NCI-H526 (cell line): ENCODE measurements around the gene KLF12.

Experiments
- DNase-seq, 2 experiments: peaks; one replicate each; lab custom pipeline; 2025; lab: John Stamatoyannopoulos, UW

Gene KLF12

GRCh38 chr13:74134221-74134776 lies at the start of gene KLF12:
Gene KLF12 (minus strand): TSS chr13:74134404.
- peak; percentile 91 to 99 for DNase-seq

GRCh38 chr13:74182491-74182890 lies 48.3 kb upstream of the KLF12 start:
- DNase-seq = no peak

DNA sequence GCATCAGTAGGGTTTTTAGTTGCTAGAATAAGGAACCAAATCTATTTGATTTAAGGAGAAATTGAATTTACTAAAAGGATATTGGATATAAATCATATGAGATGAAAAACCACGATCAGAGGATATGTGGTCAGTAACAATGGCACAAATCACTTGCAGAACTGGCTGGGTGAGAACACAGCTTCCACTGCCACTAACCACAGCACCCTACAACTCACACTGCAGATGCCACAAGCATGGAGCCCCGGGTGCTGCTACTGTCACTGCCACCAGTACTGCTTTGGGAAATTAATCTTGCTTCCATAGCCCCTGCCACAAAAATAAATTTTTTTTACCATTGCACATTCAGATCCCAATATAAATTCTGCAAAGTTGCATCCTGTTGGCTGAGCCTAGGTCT lies 40.6 kb upstream of the KLF12 start:
- no peak for DNase-seq

DNA sequence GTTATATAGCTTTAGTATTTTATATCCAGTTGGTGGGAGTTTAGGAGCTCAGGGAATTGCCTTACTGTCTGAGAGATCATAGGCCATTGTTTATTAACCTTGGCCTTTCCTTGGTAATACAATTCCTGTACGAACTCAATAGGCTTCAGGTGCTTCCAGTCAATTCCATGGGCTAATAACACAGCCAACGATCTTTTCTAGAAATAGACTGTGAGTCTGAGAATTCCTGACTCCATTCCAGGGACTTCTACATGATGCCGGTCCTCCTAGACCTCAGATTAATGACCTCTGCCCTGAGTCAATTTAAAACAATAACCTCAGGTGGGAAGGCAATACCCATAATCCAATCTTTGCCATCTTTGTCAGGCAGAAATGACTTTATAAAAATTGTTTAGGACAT lies 39.6 kb upstream of the KLF12 start:
- DNase-seq = no peak

- no peak for DNase-seq
These were observed 37.4 kb upstream of the KLF12 start for GRCh38 chr13:74171641-74172040.

DNA sequence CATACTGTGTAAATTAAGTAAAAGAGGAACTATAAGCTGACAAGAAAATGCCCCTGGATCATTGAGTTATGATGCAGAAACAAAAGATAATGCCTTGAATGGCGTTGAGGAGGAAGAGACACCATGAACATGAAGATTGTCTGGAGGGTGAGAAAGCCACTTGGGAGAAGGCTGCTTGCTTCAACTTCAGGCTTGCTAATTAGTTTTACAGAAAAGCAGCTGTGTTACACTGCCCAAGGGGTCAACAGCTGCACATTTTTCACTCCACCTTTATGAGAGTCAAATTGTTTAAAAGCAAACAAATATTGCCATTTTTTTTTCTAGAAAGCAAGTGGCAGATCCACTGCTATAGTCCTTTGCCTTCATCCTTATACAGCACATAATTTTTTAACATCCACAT lies 35.5 kb upstream of the KLF12 start:
- DNase-seq = no peak

DNA sequence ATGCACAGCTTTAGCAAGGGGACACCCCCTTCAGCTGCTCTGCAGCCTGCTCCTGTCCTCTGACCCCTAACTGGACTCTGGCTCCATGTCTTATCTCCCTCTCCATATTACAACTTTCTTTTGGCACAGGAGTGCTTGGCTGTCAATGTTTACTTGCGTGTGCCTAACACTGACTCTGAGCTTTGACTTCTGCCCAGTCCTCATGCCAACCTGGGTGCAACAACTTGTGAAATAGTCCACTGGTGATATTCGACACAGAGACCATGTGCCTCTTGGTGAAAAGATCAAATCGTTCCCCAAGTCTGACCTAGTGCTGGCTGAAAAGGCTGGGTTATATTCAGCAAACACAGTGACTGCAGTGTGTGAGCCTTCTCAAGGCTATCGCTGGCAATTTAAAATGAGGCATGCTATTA lies 34.1 kb upstream of the KLF12 start:
- DNase-seq = no peak

GRCh38 chr13:74166261-74167004 lies 32.2 kb upstream of the KLF12 start:
- DNase-seq = no peak

- DNase-seq = no peak
These were observed 28.6 kb upstream of the KLF12 start for GRCh38 chr13:74162782-74163181.

GRCh38 chr13:74162135-74162534 lies 27.9 kb upstream of the KLF12 start:
- no peak for DNase-seq

DNA sequence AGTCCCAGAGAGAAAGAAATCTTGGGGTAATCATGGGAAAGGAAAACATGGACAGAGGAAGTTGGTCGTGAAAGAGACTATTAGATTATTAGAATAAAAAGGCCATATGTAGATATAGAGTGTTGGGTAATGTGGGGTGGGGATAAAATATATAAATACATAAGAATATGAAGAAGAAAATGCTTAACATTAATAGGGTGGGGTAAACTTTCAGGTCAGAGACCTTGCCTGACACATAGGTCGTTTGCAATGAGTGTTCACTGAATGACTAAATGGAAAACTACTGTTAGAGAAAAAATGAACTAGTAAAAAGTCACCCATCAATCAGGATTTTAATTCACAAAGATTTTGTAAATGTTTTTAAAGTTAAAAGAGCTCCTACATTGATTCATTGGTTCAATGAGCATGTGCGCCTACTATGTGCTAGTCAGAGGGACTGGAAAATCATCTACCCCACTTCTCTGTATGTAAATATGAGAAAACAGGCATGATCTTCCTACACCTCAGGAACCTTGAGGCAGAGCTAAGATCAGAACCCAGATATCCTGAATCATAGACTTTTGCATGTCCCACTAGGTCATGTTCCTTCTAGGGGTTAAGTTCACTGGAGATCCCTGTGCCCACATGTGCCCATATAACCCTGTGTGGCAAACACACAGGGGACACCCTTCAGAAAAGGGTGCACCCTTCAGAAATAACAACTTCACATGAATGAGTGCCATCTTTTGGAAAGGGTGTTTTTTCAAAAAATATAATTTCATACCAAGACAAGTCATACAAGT lies 24.6 kb upstream of the KLF12 start:
- DNase-seq = no peak

- no peak for DNase-seq
These were observed 23.8 kb upstream of the KLF12 start for GRCh38 chr13:74158028-74158427.

DNA sequence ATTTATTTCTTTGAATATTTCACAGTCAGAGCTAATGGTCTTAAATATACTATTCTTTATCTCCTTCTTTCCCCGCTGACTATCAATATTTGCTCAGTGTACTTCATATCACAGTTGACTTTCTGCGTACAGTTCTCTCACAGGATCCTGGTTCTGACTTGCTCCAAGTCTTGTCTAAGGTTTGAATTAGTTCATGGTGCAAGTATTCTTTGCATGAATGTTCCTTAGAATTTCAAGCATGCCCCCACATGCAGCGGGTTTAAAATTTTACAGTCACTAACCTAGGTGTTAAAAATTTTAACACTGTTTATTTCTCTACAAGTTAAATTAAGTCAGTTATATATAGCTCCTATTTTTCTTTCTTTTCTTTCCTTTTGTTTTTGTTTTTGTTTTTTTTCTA lies 20.8 kb upstream of the KLF12 start:
- no peak for DNase-seq

DNA sequence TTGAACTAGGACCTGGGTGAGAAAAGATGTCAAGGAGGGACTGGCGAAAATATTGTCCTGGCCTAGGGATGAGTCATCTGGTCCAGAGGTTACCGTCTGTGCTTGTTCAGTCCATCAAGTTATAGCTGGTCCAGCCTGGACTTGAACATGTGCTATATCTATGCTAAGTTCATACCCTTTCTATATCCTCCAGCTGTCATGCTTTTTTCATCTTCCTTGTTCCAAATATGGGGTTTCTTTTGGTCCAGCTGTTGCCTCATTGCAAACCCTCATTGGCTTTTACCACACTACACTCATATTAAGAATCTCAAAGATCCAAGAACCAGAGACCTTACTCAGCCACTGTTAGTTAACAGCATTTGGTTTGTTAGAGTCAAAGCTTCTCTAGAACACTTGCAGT lies 19.1 kb upstream of the KLF12 start:
- no peak for DNase-seq

DNA sequence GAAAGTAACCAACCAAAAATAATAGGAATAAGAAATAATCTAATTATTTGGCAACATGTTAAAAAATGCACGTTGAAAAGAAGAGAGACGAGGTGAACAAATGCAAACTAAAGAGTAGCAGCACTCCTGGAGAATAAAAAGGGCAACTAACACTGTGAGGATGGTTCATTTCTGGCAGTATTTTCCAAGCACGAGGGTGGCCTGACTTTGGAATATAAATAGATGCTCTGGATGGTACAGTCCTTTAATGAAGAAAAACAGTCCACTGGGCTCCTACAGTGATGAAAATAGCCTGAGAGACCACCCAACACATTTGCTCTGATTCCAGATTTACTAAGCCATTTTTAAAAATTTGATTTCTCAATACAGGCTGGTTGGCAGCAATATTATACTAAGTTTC lies 17.7 kb upstream of the KLF12 start:
- no peak for DNase-seq

- no peak for DNase-seq
These were observed 14.1 kb upstream of the KLF12 start for GRCh38 chr13:74148352-74148751.

DNA sequence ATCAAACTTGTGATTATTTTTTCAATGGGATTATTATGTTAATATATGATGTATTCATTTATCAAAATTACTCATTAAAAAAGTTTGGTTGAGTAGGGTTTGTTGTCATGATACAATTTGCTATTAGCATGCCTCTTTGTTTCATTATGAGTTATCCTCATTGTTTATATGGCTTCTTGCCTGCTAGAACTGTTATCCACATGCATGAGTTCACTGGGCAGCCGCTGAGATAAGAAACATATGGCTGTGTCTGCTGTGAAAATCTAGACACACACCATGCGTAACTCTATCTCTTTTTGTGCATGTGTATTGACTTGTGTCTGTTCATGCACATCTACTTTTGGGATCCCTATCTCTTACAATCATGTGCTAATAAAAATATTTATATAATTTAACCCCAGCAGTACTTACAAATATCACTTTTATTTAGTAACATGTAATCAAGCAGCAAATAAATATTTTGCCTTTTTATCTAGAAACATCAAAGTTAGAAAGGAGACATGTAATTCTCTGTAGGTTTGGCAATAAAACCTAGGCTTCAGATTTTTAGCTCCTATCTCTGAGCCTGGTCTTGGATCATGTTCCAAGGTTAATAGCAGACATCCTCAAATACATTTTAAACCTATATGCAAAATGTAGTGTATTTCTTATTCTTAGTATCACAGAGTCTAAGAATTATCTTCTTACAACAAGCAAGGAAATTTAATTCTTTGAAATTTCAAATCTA lies 11.2 kb upstream of the KLF12 start:
- no peak for DNase-seq

DNA sequence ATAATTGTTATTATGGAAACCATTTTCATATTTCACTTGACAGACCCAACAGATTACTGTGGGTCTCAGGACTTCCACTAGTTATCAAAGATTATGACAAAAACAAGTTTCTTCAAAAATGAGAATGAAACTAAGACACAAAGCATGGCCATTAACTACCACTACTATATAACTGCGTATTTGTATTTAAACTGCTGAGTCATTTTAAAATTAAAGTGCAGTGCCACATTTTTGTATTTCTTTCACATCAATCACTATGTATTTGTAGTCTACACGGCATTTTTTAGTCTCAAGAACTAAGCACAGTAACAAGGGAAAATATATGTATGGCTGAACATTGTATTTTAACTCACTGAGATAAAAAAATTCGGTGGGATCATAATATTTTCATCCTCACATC lies 10.1 kb upstream of the KLF12 start:
- DNase-seq = no peak

DNA sequence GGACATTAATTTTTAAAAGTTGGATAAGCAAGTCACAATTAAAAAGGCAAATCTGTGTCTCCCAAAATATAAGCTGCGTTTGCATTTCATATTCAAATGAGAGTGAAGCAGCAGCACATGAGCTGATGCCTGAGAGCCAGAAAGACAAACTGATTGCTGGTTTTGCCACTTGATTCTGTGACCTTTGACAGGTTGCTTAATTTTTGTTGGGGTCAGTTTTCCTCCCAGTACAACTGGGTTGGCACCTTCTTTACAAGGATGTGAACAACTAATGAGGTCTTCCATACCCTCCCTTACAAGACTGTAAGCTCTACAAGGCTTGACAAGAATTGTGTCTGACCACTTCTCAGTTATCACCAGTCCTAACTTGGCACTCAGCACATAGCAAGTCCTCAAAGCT lies 8.1 kb upstream of the KLF12 start:
- DNase-seq = no peak

- no peak for DNase-seq
These were observed 4.0 kb upstream of the KLF12 start for GRCh38 chr13:74138241-74138640.

GRCh38 chr13:74136084-74136658 lies 2.0 kb upstream of the KLF12 start:
- peak; percentile 38 to 89 for DNase-seq
